ENCODE measurements around the gene HS1BP3. TPM values are rescaled to one million over a fixed set of nuclear protein-coding genes. Genes with fewer than 3 reads are reported as not detected.

The HS1BP3 gene
- total RNA-seq, 1 donor from 2014 or later, result 33.2 TPM

DNA sequence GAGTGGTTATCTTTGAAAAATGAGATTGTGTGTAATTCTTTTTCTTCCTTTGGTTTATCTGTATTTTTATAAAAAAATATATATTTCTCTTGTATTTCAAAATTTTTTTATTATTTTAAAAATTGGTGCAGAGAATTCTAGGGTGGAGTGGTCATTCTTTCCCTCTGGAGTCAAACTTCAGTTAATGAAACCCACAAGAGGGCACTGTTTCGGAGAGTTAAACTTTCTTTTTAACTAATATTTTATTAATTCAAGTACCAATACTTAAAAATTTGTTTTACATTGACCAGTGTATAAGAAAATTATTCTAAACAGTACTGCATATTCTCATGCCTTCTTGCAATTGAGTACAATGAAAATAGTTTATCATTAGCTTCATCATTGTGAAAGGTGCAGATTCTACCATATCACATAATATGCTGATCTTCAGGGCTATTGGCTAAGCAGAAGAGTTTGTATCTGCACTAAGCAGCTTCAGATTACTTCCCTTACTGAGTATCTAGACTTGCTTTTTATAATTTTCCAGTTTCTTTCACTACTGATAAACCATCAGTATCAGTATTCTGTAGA is 50.1 kb downstream of the HS1BP3 start:
- Mint-ChIP-seq H3K27ac (ENCODE audit: unreplicated experiment) (no peak overlapping the region), H3K4me3 (ENCODE audit: unreplicated experiment) (no peak overlapping the region), H3K9me3 (ENCODE audit: low read depth) (no peaks in the 10 kb centered on the region), H3K27me3 (ENCODE audit: low read depth) (no peaks in the 10 kb centered on the region), H3K4me1 (ENCODE audit: low read depth) (peaks cover 40% of the 10 kb centered on the region), H3K36me3 (ENCODE audit: low read depth) (peaks cover 2% of the 10 kb centered on the region)
- TF ChIP-seq, protein P1, sequence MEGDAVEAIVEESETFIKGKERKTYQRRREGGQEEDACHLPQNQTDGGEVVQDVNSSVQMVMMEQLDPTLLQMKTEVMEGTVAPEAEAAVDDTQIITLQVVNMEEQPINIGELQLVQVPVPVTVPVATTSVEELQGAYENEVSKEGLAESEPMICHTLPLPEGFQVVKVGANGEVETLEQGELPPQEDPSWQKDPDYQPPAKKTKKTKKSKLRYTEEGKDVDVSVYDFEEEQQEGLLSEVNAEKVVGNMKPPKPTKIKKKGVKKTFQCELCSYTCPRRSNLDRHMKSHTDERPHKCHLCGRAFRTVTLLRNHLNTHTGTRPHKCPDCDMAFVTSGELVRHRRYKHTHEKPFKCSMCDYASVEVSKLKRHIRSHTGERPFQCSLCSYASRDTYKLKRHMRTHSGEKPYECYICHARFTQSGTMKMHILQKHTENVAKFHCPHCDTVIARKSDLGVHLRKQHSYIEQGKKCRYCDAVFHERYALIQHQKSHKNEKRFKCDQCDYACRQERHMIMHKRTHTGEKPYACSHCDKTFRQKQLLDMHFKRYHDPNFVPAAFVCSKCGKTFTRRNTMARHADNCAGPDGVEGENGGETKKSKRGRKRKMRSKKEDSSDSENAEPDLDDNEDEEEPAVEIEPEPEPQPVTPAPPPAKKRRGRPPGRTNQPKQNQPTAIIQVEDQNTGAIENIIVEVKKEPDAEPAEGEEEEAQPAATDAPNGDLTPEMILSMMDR (IDR thresholded peaks at IDR 0.05), result peak; percentile 83
- DNase-seq (ENCODE audit: low spot score), result no peak

DNA sequence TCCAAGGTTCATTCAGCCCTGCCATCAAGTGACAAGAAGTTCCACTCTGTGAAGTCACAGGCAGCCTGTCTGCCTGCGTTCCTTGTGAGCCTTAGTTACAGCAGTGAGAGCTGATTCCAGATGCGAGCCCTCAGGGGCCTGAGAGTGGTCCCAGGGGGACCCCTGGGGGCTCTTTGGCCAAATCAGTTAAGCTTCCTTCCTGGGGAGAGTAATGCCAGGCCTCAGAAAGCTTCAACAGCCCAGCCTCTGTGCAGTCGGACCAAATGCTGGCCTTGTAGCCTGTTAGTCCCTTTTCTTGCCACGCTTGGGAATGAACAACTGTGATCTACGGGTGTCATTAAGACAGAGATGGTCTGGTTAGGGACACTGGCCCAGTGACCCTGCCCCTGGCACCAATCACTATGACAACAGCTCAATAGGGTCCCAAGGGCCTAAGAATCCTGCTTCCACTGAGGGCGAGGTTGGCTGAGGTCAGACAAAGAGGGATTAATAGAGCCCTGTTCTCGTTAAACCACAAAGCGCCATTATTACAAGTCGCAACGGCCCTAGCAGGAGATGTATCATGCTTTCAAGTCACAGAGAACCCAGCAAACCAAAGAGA is 50.9 kb downstream of the HS1BP3 start:
- peaks cover 2% of the 10 kb centered on the region for H3K36me3 Mint-ChIP-seq (ENCODE audit: low read depth)
- peak; percentile 18 for DNase-seq (ENCODE audit: low spot score)
- H3K4me3 Mint-ChIP-seq (ENCODE audit: unreplicated experiment), result no peak overlapping the region
- TF ChIP-seq, protein P1 (IDR thresholded peaks at IDR 0.05), result no peak
- no peaks in the 10 kb centered on the region for H3K9me3 Mint-ChIP-seq (ENCODE audit: low read depth)
- H3K27me3 Mint-ChIP-seq (ENCODE audit: low read depth), result no peaks in the 10 kb centered on the region
- H3K27ac Mint-ChIP-seq (ENCODE audit: unreplicated experiment), result no peak overlapping the region
- H3K4me1 Mint-ChIP-seq (ENCODE audit: low read depth), result peaks cover 40% of the 10 kb centered on the region

GRCh38 chr2:20599001-20599600 is 51.8 kb downstream of the HS1BP3 start:
- peak; percentile 46 for DNase-seq (ENCODE audit: low spot score)
- H3K4me1 Mint-ChIP-seq (ENCODE audit: low read depth), result peaks cover 40% of the 10 kb centered on the region
- TF ChIP-seq, protein P1 (IDR thresholded peaks at IDR 0.05), result no peak
- no peaks in the 10 kb centered on the region for H3K27me3 Mint-ChIP-seq (ENCODE audit: low read depth)
- no peak overlapping the region for H3K27ac Mint-ChIP-seq (ENCODE audit: unreplicated experiment)
- no peaks in the 10 kb centered on the region for H3K9me3 Mint-ChIP-seq (ENCODE audit: low read depth)
- no peak overlapping the region for H3K4me3 Mint-ChIP-seq (ENCODE audit: unreplicated experiment)
- peaks cover 2% of the 10 kb centered on the region for H3K36me3 Mint-ChIP-seq (ENCODE audit: low read depth)

GRCh38 chr2:20597860-20598183 is 53.1 kb downstream of the HS1BP3 start:
- Mint-ChIP-seq H3K36me3 (ENCODE audit: low read depth) (peaks cover 2% of the 10 kb centered on the region), H3K27me3 (ENCODE audit: low read depth) (no peaks in the 10 kb centered on the region), H3K4me1 (ENCODE audit: low read depth) (peaks cover 53% of the 10 kb centered on the region), H3K9me3 (ENCODE audit: low read depth) (no peaks in the 10 kb centered on the region), H3K27ac (ENCODE audit: unreplicated experiment) (peak overlapping the region; percentile 87), H3K4me3 (ENCODE audit: unreplicated experiment) (no peak overlapping the region)
- DNase-seq (ENCODE audit: low spot score), result peak; percentile 39
- TF ChIP-seq, protein P1 (IDR thresholded peaks at IDR 0.05), result no peak

- H3K36me3 Mint-ChIP-seq (ENCODE audit: low read depth), result peaks cover 2% of the 10 kb centered on the region
- H3K4me1 Mint-ChIP-seq (ENCODE audit: low read depth), result peaks cover 59% of the 10 kb centered on the region
- H3K9me3 Mint-ChIP-seq (ENCODE audit: low read depth), result no peaks in the 10 kb centered on the region
- no peak overlapping the region for H3K4me3 Mint-ChIP-seq (ENCODE audit: unreplicated experiment)
- peak overlapping the region; percentile 87 for H3K27ac Mint-ChIP-seq (ENCODE audit: unreplicated experiment)
- TF ChIP-seq, protein P1 (IDR thresholded peaks at IDR 0.05), result no peak
- H3K27me3 Mint-ChIP-seq (ENCODE audit: low read depth), result no peaks in the 10 kb centered on the region
- peak; percentile 38 for DNase-seq (ENCODE audit: low spot score)
These were observed 53.7 kb downstream of the HS1BP3 start for GRCh38 chr2:20596973-20597859.
